ENCODE results near the gene SNURF.
A peak's percentile ranks its signal among the peaks of the same experiment; 100 is the strongest.
"Not testable (repeated sequence)": the region's sequence is repeated elsewhere in the genome, so short reads cannot be mapped to it uniquely, and the experiment has no call there.

The SNURF gene, protein sequence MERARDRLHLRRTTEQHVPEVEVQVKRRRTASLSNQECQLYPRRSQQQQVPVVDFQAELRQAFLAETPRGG

DNA sequence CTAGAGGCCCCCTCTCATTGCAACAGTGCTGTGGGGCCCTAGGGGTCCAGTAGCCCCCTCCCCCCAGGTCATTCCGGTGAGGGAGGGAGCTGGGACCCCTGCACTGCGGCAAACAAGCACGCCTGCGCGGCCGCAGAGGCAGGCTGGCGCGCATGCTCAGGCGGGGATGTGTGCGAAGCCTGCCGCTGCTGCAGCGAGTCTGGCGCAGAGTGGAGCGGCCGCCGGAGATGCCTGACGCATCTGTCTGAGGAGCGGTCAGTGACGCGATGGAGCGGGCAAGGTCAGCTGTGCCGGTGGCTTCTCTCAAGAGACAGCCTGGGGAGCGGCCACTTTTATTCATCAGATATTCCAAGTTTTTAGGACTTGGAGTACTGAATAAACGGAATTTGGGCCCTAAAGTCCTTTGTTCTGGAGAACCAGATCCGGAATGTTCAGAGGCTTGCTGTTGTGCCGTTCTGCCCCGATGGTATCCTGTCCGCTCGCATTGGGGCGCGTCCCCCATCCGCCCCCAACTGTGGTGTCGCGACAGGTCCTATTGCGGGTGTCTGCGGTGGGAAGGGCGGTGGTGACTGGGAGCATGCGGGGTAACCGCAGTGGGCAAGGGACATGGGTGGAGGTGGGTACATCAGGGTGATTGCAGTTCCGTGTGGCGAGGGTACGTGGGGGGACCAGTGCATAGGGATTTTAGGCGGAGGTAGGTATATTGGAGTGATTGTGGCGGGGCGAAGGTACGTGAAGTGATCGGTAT is at the start of gene SNURF, which contains the start of gene SNRPN:
Gene SNURF, plus strand, starts transcription at position 205 of the 748 bp plus-strand sequence. Its CDS starts 62 bp downstream, at position 267.
Gene SNRPN, plus strand, starts transcription at position 205 of the 748 bp plus-strand sequence. CDS start 19,467 bp downstream, outside the sequence.
- Histone ChIP-seq H3K9ac (ENCODE audit: low read length) (peak within 1 kb of the TSS; percentile 84), H3K4me3 (ENCODE audit: low read length) (peak within 1 kb of the TSS; percentile 84), H3K27me3 (ENCODE audit: control insufficient read depth, insufficient read depth, low read length) (no peaks in the 10 kb centered on the region), H3K9me3 (ENCODE audit: control insufficient read depth, low read length) (no peaks in the 10 kb centered on the region), H3K36me3 (ENCODE audit: control insufficient read depth, insufficient read depth, low read length) (no peaks in the 10 kb centered on the region), H3K4me1 (ENCODE audit: control insufficient read depth, insufficient read depth, low read length) (no peaks in the 10 kb centered on the region)

DNA sequence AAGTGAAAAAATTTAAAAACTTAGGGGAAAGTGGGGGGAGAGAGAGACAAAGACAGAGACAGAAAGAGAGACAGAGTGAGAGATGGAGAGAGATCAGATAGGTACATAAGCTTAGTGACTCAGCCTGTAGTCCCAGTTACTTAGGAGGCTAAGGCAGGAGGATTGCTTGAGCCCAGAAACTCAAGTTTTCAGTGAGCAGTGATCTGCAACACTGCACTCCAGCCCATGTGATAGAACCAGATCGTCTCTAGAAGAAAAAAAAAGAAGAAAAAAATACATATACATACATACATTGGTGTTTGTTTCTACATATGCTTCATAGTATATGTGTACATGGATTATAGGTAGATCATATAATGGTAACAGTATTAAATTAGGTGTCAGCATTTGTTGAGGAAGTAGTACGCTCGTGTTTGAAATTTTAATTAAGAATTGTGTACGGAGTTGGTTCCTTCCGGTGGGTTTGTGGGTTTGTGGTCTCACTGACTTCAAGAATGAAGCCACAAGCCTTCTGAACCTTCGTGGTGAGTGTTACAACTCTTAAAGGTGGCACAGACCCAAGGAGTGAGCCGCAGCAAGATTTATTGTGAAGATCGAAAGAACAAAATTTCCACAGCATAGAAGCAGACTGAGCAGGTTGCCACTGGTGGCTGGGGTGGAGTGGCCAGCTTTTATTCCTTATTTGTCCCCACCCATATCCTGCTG is 38.3 kb upstream of the SNURF start:
- no peaks in the 10 kb centered on the region for H3K36me3 ChIP-seq (ENCODE audit: control insufficient read depth, insufficient read depth, low read length)
- H3K9me3 ChIP-seq (ENCODE audit: control insufficient read depth, low read length): no peaks in the 10 kb centered on the region
- no peak overlapping the region for H3K4me3 ChIP-seq (ENCODE audit: low read length)
- H3K27me3 ChIP-seq (ENCODE audit: control insufficient read depth, insufficient read depth, low read length): no peaks in the 10 kb centered on the region
- no peaks in the 10 kb centered on the region for H3K4me1 ChIP-seq (ENCODE audit: control insufficient read depth, insufficient read depth, low read length)
- H3K9ac ChIP-seq (ENCODE audit: low read length): no peak overlapping the region

DNA sequence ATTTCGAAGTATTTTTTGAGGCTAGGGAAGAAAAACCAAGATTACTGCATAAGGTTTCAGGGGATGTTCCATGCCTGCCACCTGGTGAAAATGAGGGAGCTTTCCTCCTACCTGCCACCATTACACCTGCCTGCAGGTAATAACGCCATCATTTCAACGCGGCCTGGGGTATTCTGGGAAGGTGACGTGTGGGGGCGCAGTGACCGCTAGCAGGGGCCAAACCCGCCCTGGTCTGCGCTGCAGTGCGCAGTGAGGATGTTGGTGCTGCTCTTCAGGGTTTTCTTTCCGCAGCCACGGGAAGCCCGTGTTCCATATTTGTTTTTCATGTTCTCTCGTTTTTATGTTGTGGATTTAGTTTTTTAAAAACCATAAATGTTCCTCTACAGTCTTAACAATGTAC is 37.4 kb upstream of the SNURF start:
- no peak overlapping the region for H3K9ac ChIP-seq (ENCODE audit: low read length)
- H3K9me3 ChIP-seq (ENCODE audit: control insufficient read depth, low read length): no peaks in the 10 kb centered on the region
- H3K36me3 ChIP-seq (ENCODE audit: control insufficient read depth, insufficient read depth, low read length): no peaks in the 10 kb centered on the region
- H3K4me1 ChIP-seq (ENCODE audit: control insufficient read depth, insufficient read depth, low read length): no peaks in the 10 kb centered on the region
- H3K27me3 ChIP-seq (ENCODE audit: control insufficient read depth, insufficient read depth, low read length): no peaks in the 10 kb centered on the region
- H3K4me3 ChIP-seq (ENCODE audit: low read length): no peak overlapping the region

DNA sequence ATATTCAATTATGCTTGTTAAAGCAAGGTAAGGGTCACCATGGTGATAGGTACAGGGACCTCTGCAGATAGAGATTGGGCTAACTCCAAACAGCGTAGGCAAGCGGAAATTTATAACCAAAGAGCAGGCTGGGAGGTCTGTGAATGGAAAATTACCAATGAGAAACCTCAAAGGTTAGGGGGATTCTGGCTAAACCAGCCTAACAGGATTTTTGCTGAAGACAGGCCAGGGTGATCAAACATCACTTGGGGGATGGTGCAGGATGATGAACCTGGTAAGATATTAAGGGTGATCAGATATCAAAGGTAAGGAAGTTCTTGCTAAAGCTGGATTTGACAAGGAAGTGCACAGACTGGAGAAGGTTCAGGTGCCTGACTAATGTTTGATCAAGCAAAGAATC is 35.3 kb upstream of the SNURF start:
- Histone ChIP-seq H3K4me1 (ENCODE audit: control insufficient read depth, insufficient read depth, low read length) (no peaks in the 10 kb centered on the region), H3K9me3 (ENCODE audit: control insufficient read depth, low read length) (no peaks in the 10 kb centered on the region), H3K36me3 (ENCODE audit: control insufficient read depth, insufficient read depth, low read length) (no peaks in the 10 kb centered on the region), H3K27me3 (ENCODE audit: control insufficient read depth, insufficient read depth, low read length) (no peaks in the 10 kb centered on the region), H3K4me3 (ENCODE audit: low read length) (no peak overlapping the region), H3K9ac (ENCODE audit: low read length) (no peak overlapping the region)

DNA sequence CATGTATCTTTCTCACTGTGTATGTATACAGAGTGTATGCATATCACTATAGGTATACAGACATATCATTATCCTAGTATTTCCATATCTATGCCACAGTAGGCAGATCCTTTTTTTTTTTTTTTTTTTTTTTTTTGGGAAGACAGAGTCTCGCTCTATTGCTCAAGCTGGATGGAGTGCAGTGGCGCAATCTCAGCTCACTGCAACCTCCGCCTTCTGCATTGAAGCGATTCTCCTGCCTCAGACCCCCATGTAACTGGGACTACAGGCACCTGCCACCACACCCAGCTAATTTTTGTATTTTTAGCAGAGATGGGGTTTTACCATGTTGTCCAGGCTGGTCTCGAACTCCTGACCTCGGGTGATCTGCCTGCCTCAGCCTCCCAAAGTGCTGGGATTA is 32.0 kb upstream of the SNURF start:
- H3K4me3 ChIP-seq (ENCODE audit: low read length); H3K9ac ChIP-seq (ENCODE audit: low read length); H3K27me3 ChIP-seq (ENCODE audit: control insufficient read depth, insufficient read depth, low read length); H3K9me3 ChIP-seq (ENCODE audit: control insufficient read depth, low read length); H3K4me1 ChIP-seq (ENCODE audit: control insufficient read depth, insufficient read depth, low read length); H3K36me3 ChIP-seq (ENCODE audit: control insufficient read depth, insufficient read depth, low read length): not testable (repeated sequence)

DNA sequence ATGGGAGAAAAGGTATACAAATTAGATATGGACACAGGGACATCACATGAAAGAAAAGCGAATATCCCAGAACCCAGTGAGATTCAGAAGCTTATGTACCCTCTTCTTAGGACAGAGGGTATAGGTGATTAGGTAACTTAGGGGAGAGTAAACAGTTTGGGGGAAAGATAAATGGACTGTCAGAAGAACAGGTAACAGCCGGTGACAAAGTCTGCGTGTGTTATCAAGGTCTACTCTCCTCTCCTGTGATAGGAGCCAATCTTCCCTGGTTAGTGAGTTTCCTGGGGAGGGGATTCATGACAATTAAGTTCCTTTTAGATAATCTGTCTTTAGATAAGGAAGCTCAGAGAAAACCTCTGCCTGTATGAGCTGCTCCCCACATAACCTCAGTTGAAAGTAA is 30.6 kb upstream of the SNURF start:
- H3K9ac ChIP-seq (ENCODE audit: low read length): no peak overlapping the region
- no peaks in the 10 kb centered on the region for H3K9me3 ChIP-seq (ENCODE audit: control insufficient read depth, low read length)
- no peaks in the 10 kb centered on the region for H3K27me3 ChIP-seq (ENCODE audit: control insufficient read depth, insufficient read depth, low read length)
- H3K36me3 ChIP-seq (ENCODE audit: control insufficient read depth, insufficient read depth, low read length): no peaks in the 10 kb centered on the region
- no peaks in the 10 kb centered on the region for H3K4me1 ChIP-seq (ENCODE audit: control insufficient read depth, insufficient read depth, low read length)
- H3K4me3 ChIP-seq (ENCODE audit: low read length): no peak overlapping the region

DNA sequence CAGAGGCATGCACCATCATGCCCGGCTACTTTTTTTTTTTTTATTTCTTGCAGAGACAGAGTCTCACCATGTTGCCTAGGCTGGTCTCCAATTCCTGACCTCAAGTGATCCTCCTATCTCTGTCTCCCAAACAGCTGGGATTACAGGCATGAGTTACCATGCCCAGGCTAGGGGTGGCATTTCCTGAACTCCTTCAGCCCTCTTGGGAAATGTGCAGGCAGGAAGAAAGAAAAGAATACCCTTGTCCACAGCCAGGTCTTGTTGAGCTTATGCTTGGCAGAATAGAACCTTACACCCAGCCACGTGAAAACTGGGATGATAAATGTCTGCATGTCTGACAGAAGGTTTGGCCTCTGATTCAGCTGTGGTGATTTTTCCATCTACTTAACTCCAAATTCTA is 30.2 kb upstream of the SNURF start:
- Histone ChIP-seq H3K9me3 (ENCODE audit: control insufficient read depth, low read length) (no peaks in the 10 kb centered on the region), H3K36me3 (ENCODE audit: control insufficient read depth, insufficient read depth, low read length) (no peaks in the 10 kb centered on the region), H3K4me3 (ENCODE audit: low read length) (no peak overlapping the region), H3K9ac (ENCODE audit: low read length) (no peak overlapping the region), H3K27me3 (ENCODE audit: control insufficient read depth, insufficient read depth, low read length) (no peaks in the 10 kb centered on the region), H3K4me1 (ENCODE audit: control insufficient read depth, insufficient read depth, low read length) (no peaks in the 10 kb centered on the region)

DNA sequence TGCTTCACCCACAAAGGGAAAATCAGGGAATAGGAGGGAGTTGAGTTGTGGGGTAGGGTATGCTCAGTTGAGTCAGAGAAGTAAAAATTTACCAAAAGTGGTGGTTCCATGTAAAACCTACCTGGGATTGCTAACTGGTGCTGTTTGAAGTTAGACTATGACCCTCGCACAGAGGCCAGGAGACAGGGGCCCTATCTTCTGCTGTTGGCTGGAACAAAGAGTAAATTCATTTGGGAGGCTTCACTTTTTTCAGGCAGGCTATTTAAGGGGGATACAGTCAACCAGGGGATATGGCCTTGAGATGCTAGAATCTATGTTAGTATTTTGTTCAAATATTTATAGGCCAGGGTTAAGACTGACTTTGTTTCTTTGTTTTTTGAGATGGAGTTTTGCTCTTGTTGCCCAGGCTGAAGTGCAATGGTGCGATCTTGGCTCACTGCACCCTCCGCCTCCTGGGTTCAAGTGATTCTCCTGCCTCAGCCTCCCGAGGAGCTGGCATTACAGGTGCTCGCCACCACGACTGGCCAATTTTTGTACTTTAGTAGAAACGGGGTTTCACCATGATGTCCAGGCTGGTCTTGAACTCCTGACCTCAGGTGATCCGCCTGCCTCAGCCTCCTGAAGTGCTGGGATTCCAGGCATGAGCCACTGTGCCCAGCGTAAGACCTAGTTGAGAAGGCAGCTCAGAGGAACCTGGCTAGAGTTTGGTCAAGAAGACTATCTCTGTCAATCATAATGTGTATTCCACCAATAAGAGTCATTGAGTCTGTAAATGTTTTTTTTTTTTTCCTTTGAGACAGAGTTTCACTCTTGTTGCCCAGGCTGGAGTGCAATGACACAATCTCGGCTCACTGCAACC is 22.7 kb upstream of the SNURF start:
- H3K4me3 ChIP-seq (ENCODE audit: low read length); H3K36me3 ChIP-seq (ENCODE audit: control insufficient read depth, insufficient read depth, low read length); H3K4me1 ChIP-seq (ENCODE audit: control insufficient read depth, insufficient read depth, low read length); H3K27me3 ChIP-seq (ENCODE audit: control insufficient read depth, insufficient read depth, low read length); H3K9ac ChIP-seq (ENCODE audit: low read length); H3K9me3 ChIP-seq (ENCODE audit: control insufficient read depth, low read length): not testable (repeated sequence)

DNA sequence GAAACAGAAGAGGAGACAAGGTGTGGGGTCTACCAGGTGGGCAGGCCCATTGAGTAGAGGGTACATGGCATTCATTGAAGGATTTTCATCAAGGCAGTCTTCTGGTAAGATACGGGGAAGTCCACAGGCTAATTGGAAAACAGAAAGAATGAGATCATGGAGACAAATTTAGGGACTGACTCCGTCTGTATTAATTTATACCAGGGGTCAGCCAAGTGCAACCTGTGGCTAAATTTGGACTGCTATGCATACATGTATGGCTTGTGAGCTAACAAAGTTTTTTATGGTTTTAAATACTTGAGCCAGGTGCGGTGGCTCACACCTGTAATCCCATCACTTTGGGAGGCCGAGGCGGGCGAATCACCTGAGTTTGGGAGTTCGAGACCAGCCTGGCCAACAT is 21.1 kb upstream of the SNURF start:
- Histone ChIP-seq H3K4me1 (ENCODE audit: control insufficient read depth, insufficient read depth, low read length) (no peaks in the 10 kb centered on the region), H3K36me3 (ENCODE audit: control insufficient read depth, insufficient read depth, low read length) (no peaks in the 10 kb centered on the region), H3K9me3 (ENCODE audit: control insufficient read depth, low read length) (no peaks in the 10 kb centered on the region), H3K4me3 (ENCODE audit: low read length) (no peak overlapping the region), H3K9ac (ENCODE audit: low read length) (no peak overlapping the region), H3K27me3 (ENCODE audit: control insufficient read depth, insufficient read depth, low read length) (no peaks in the 10 kb centered on the region)

DNA sequence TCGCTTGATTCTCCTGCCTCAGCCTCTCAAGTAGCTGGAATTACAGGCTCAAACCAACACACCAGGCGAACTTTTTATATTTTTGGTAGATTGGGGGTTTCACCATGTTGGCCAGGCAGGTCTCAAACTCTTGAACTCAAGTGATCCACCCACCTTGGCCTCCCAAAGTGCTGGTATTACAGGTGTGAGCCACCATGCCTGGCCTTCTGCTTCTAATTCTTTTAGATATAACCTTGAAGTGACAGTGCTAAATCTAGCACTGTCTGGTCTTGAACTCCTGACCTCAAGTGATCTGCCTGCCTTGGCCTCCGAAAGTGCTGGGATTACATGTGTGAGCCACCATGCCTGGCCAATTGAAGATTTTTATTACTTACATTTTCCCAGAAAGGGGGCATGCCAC is 16.6 kb upstream of the SNURF start:
- H3K4me3 ChIP-seq (ENCODE audit: low read length); H3K4me1 ChIP-seq (ENCODE audit: control insufficient read depth, insufficient read depth, low read length); H3K27me3 ChIP-seq (ENCODE audit: control insufficient read depth, insufficient read depth, low read length); H3K36me3 ChIP-seq (ENCODE audit: control insufficient read depth, insufficient read depth, low read length); H3K9me3 ChIP-seq (ENCODE audit: control insufficient read depth, low read length); H3K9ac ChIP-seq (ENCODE audit: low read length): not testable (repeated sequence)

DNA sequence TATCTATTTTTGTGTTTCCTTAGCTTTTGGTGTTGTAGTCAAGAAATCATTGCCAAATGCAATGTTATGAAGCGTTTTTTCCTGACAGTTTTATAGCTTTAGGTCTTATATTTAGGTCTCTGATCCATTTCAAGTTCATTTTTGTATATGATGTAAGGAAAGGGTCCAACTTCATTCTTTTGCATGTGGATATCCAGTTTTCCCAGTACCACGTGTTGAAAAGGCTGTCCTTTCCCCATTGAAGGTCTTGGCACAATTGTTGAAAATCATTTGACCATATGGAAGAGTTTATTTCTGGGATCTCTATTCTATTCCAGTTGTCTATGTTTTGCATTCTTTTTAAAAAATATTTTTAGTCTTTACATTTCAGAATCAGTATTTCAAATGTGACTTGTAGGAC is 14.6 kb upstream of the SNURF start:
- no peaks in the 10 kb centered on the region for H3K4me1 ChIP-seq (ENCODE audit: control insufficient read depth, insufficient read depth, low read length)
- no peaks in the 10 kb centered on the region for H3K9me3 ChIP-seq (ENCODE audit: control insufficient read depth, low read length)
- H3K9ac ChIP-seq (ENCODE audit: low read length): no peak overlapping the region
- no peak overlapping the region for H3K4me3 ChIP-seq (ENCODE audit: low read length)
- no peaks in the 10 kb centered on the region for H3K36me3 ChIP-seq (ENCODE audit: control insufficient read depth, insufficient read depth, low read length)
- no peaks in the 10 kb centered on the region for H3K27me3 ChIP-seq (ENCODE audit: control insufficient read depth, insufficient read depth, low read length)

DNA sequence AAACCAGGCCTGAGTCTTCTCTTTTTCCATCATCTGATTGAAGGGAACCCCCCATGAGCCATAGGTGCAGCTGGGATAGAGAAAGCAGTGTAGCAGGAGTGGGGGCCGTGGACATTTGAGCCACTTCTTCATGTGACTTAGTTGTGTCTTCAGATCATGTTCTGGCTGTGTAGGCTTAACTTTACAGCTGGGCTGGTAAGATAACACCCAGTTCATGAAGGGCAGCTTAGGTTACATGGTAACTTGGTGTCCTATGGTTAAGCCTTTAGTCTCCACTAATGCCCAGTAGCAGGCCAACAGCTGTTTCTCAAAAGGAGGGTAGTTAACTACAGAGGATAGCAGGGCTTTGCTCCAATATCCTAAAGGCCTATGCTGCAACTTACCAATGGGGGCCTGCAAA is 11.4 kb upstream of the SNURF start:
- H3K9me3 ChIP-seq (ENCODE audit: control insufficient read depth, low read length): no peaks in the 10 kb centered on the region
- H3K4me3 ChIP-seq (ENCODE audit: low read length): no peak overlapping the region
- H3K4me1 ChIP-seq (ENCODE audit: control insufficient read depth, insufficient read depth, low read length): no peaks in the 10 kb centered on the region
- H3K36me3 ChIP-seq (ENCODE audit: control insufficient read depth, insufficient read depth, low read length): no peaks in the 10 kb centered on the region
- no peak overlapping the region for H3K9ac ChIP-seq (ENCODE audit: low read length)
- H3K27me3 ChIP-seq (ENCODE audit: control insufficient read depth, insufficient read depth, low read length): no peaks in the 10 kb centered on the region
